Kidney (tissue), 14 donors: Measurements from ENCODE around the gene TYR. TPM values are rescaled to one million over a fixed set of nuclear protein-coding genes. Genes with fewer than 3 reads are reported as not detected.

Experiments
- DNase-seq, 5 donors: peaks; one replicate each; pipeline ENCODE4 v3.0.0-alpha.2; 2013 to 2020
- FAIRE-seq: peaks from 2 replicates; lab custom pipeline; 2012; peaks lifted over from hg19 to GRCh38; lab: Jason Lieb, UNC
- H3K27ac ChIP-seq, 2 donors: one replicate each; pipeline ENCODE4 v1.7.0; 2013; ENCODE audit warnings: low read depth in 2 of 2, low read length in 2 of 2, inconsistent platforms in 1 of 2
- H3K27me3 ChIP-seq: one replicate; pipeline ENCODE4 v1.7.1; 2013; ENCODE audit warnings: low read length, inconsistent platforms; ENCODE audit not compliant: control insufficient read depth, insufficient read depth
- H3K36me3 ChIP-seq, 3 donors: one replicate each; pipeline versions ENCODE4 v1.7.0 to v1.7.1; 2013; ENCODE audit warnings: low read length in 3 of 3, control low read depth in 1 of 3, inconsistent platforms in 1 of 3; ENCODE audit not compliant: insufficient read depth in 3 of 3, control insufficient read depth in 2 of 3
- H3K4me1 ChIP-seq, 3 donors: one replicate each; pipeline versions ENCODE4 v1.7.0 to v1.7.1; 2013; ENCODE audit warnings: low read length in 3 of 3, inconsistent platforms in 1 of 3, low read depth in 1 of 3; ENCODE audit not compliant: control insufficient read depth in 2 of 3, insufficient read depth in 2 of 3
- H3K4me3 ChIP-seq, 3 donors: one replicate each; pipeline versions ENCODE4 v1.7.0 to v1.8.1; 2013; ENCODE audit warnings: low read length in 3 of 3, control low read depth in 1 of 3, inconsistent platforms in 1 of 3
- H3K9ac ChIP-seq, 3 donors: one replicate each; pipeline versions ENCODE4 v1.7.0 to v1.7.1; 2013; ENCODE audit warnings: low read length in 3 of 3, control low read depth in 1 of 3, inconsistent platforms in 1 of 3
- H3K9me3 ChIP-seq, 3 donors: one replicate each; pipeline versions ENCODE4 v1.7.0 to v1.7.1; 2013; ENCODE audit warnings: low read length in 3 of 3, control low read depth in 1 of 3, inconsistent platforms in 1 of 3; ENCODE audit not compliant: control insufficient read depth in 2 of 3, insufficient read depth in 1 of 3
- intact Hi-C: fragments of 100-400 bp; cut with DNase I; formaldehyde crosslinking; loops from one replicate; pipeline ENCODE4 v1.11.1; 2022
- polyA plus RNA-seq: library from polyadenylated mRNA; stranded (reverse); fragments of 350-450 nt; fragmentation: Illumina TruSeq; extraction: RNeasy Lipid Tissue Mini Kit (QIAGEN cat#74804); gene quantifications from one replicate; pipeline ENCODE4 v1.2.3, GENCODE V29; 2014; ENCODE audit warnings: low read depth, low replicate concordance; ENCODE audit not compliant: insufficient read depth
- total RNA-seq: library from RNA; stranded (reverse); fragmentation: NEBNext Ultra II Directional; extraction: Animal tissue kit (Norgen Biotek cat#: 25700); gene quantifications from one replicate; pipeline ENCODE4 v1.2.1, GENCODE V29; 2021
- TF ChIP-seq, protein P1 (sequence below): IDR thresholded peaks from 3 replicates; pipeline ENCODE4 v1.5.1; 2012; ENCODE audit warnings: mild to moderate bottlenecking, moderate library complexity, borderline replicate concordance; ENCODE audit not compliant: insufficient read depth; ENCODE audit errors: extremely low read depth
- donor health status: control.
- donor health status: control.
- donor health status: control.
- donor health status: control.
- donor health status: control.
- donor health status: DM: yes; HTN: yes; CAD: no.
- donor health status: Normal renal cell carcinoma (clear cell type).

TYR gene
- total and polyA plus RNA-seq, 2 donors from 2014 or later: not detected

GRCh38 chr11:89159974-89160373 is 17.7 kb upstream of the TYR start:
- no peaks in the 10 kb centered on the region for H3K4me1 ChIP-seq
- H3K27ac ChIP-seq: no peak overlapping the region
- no peaks in the 10 kb centered on the region for H3K9me3 ChIP-seq
- H3K27me3 ChIP-seq: no peaks in the 10 kb centered on the region
- TF ChIP-seq, protein P1, sequence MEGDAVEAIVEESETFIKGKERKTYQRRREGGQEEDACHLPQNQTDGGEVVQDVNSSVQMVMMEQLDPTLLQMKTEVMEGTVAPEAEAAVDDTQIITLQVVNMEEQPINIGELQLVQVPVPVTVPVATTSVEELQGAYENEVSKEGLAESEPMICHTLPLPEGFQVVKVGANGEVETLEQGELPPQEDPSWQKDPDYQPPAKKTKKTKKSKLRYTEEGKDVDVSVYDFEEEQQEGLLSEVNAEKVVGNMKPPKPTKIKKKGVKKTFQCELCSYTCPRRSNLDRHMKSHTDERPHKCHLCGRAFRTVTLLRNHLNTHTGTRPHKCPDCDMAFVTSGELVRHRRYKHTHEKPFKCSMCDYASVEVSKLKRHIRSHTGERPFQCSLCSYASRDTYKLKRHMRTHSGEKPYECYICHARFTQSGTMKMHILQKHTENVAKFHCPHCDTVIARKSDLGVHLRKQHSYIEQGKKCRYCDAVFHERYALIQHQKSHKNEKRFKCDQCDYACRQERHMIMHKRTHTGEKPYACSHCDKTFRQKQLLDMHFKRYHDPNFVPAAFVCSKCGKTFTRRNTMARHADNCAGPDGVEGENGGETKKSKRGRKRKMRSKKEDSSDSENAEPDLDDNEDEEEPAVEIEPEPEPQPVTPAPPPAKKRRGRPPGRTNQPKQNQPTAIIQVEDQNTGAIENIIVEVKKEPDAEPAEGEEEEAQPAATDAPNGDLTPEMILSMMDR: no peak
- FAIRE-seq (no peak), DNase-seq (no peak)
- H3K4me3 ChIP-seq: no peak overlapping the region
- intact Hi-C loops: no loop called here
- H3K36me3 ChIP-seq: no peaks in the 10 kb centered on the region
- no peak overlapping the region for H3K9ac ChIP-seq

- FAIRE-seq: peak; percentile 42
Observed at GRCh38 chr11:89161949-89162348, 15.7 kb upstream of the TYR start.

GRCh38 chr11:89163686-89164085 is 14.0 kb upstream of the TYR start:
- Histone ChIP-seq H3K4me3 (no peak overlapping the region), H3K9ac (no peak overlapping the region), H3K27ac (no peak overlapping the region), H3K36me3 (no peaks in the 10 kb centered on the region), H3K9me3 (no peaks in the 10 kb centered on the region), H3K27me3 (no peaks in the 10 kb centered on the region), H3K4me1 (no peaks in the 10 kb centered on the region)
- intact Hi-C loops: no loop called here
- TF ChIP-seq, protein P1: no peak
- FAIRE-seq (no peak), DNase-seq (no peak)

More at GRCh38 chr11:89161949-89162348, 15.7 kb upstream of the TYR start:
- Histone ChIP-seq H3K27ac (no peak overlapping the region), H3K4me1 (no peaks in the 10 kb centered on the region), H3K4me3 (no peak overlapping the region), H3K36me3 (no peaks in the 10 kb centered on the region), H3K27me3 (no peaks in the 10 kb centered on the region), H3K9ac (no peak overlapping the region), H3K9me3 (no peaks in the 10 kb centered on the region)
- TF ChIP-seq, protein P1: no peak
- no peak for DNase-seq
- intact Hi-C loops: no loop called here

DNA sequence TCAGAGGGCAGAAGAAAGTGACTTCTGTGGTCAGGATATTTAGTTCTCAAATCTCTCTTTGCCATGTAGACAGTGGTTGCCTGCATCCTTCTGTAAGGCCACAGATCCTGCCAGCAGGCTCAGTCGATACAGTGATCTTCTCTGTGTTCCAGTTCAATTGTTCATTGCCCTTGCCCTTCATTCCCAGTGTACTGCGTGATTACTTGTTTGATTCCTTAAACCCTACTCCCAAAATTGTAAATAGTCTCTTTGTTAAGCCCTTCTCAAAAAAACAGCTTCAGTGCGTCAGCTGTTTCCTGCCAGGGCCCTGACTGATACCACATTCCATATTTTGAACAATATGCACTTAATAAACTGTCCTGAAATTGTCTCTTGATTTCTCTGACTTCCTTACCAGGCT is 9.3 kb upstream of the TYR start:
- FAIRE-seq: no peak

More for the DNA sequence above, 9.3 kb upstream of the TYR start:
- no peaks in the 10 kb centered on the region for H3K4me1 ChIP-seq
- H3K9me3 ChIP-seq: no peaks in the 10 kb centered on the region
- H3K36me3 ChIP-seq: no peaks in the 10 kb centered on the region
- TF ChIP-seq, protein P1: no peak
- no peak overlapping the region for H3K9ac ChIP-seq
- H3K27ac ChIP-seq: no peak overlapping the region
- H3K27me3 ChIP-seq: no peaks in the 10 kb centered on the region
- intact Hi-C loops: no loop called here
- H3K4me3 ChIP-seq: no peak overlapping the region
- DNase-seq: no peak
